SHP77 (cell line): ENCODE measurements around the gene ZNF436.
"Not testable (repeated sequence)": the region's sequence is repeated elsewhere in the genome, so short reads cannot be mapped to it uniquely, and the experiment has no call there.

ENCODE experiments used
- DNase-seq, 2 experiments: peaks; one replicate each; lab custom pipeline; 2025; lab: John Stamatoyannopoulos, UW

Gene ZNF436

GRCh38 chr1:23392125-23392855, 22.7 kb upstream of the ZNF436 start:
- no peak for DNase-seq

DNA sequence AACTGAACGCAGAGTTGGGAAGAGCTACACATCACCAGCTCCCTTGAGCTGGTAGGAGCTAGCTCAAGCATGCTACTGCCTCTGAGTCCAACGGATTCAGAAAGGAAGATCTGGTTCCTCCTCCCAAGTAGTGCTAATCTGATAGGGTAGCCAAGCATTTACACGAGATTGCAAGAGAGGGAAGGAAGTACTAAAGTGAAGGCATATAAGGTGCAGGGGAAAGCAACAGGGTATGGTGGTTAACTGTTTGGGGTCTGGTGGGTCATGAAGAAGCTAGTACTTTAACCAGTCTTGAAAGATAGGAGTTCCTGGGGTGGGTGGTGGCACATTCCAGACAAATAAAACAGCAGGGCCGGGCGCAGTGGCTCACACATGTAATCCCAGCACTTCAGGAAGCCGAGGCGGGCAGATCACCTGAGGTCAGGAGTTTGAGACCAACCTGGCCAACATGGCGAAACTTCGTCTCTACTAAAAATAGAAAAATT, 20.2 kb upstream of the ZNF436 start:
- DNase-seq, result no peak

GRCh38 chr1:23387494-23387893, 17.9 kb upstream of the ZNF436 start:
- no peak for DNase-seq

DNA sequence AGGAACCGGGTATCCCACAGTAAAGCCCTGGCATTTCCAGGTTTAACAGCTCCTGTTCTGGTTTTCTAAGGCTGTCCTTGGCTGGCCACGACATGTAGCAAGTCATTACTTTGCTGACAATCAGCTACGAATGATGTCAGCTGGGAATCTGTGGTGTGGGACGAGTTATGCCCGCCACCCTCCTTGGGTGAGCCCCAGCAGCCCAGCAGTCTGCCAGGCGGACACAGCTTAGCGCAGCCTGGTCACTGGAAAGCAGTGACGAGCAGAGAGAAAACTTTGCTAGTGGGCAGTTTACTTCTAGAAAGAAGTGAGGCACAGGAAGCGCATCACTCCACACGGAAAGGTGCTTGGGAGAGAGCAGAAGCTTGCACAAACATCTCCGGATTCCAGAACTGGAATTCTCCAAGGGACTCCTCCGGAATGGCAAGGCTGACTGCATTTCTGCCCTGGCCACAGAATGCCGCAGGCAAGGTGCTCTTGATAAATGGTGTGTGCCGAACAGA, 15.5 kb upstream of the ZNF436 start:
- no peak for DNase-seq

DNA sequence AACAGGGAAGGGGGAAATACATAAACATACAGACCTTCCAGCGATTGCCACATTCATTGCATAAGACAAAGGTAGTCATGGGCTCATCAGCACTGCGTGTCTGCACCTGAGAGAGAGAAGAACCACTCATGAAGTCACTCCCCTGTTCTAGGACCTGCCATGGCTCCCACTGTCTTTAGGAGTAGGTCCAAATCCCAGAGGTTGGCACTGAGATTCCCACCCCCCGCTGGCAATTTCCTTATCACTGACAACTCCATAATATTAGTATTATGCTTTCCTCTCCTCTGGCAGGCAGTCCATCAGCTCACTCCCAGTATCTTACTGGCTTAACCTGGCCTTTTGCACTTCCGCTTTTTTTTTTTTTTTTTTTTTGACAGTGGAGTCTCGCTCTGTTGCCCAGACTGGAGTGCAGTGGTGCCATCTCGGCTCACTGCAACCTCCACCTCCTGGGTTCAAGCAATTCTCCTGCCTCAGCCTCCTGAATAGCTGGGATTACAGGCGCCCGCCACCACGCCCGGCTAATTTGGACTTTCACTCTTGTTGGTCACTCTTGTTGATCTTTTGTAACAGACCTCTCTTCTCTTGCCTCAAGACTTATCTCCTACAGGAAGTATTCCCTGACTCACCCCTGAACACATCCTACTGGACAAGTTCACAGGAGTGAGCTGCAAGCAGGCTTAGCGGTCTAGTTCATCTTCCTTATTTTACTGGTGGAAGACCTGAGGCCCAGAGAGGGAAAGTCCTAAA, 14.8 kb upstream of the ZNF436 start:
- DNase-seq, result no peak

GRCh38 chr1:23383577-23384311, 14.1 kb upstream of the ZNF436 start:
- no peak for DNase-seq

- no peak for DNase-seq
Measured at GRCh38 chr1:23381233-23381885, 11.7 kb upstream of the ZNF436 start.

DNA sequence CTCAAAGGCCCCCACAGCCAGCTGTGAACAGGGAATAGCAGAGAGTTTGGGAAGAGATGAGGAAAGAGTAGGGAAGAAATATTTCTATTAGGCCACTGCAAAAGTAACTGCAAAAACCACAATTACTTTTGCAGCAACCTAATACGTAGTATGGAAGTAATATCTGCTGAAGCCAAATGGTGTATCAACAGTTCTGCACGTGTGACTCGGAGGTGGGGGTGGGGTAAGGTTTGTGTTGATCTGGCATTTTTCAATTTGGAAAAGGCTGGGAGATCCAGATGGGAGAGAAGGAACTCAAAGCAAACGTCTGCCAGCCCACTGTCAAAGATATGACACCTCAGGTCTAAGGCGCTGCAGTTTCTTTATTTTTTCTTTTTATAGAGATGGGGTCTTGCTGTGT, 11.1 kb upstream of the ZNF436 start:
- no peak for DNase-seq

DNA sequence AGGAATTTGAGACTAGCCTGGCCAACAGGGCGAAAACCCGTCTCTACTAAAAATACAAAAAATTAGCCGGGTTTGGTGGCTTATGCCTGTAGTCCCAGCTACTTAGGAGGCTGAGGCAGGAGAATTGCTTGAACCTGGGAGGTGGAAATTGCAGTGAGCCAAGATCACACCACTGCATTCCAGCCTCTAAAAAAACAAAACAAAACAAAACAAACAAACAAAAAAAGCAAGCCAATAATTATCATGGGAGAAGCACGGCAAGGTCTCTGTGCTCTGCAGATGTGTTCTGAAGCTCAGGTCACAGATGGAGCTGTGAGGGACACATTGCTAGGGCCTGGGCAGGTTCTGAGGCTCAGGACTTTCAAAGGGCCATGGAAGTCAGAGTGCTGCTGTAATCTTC, 10.6 kb upstream of the ZNF436 start:
- not testable (repeated sequence) for DNase-seq

- DNase-seq, result no peak
Measured at GRCh38 chr1:23376890-23377811, 7.5 kb upstream of the ZNF436 start.

DNA sequence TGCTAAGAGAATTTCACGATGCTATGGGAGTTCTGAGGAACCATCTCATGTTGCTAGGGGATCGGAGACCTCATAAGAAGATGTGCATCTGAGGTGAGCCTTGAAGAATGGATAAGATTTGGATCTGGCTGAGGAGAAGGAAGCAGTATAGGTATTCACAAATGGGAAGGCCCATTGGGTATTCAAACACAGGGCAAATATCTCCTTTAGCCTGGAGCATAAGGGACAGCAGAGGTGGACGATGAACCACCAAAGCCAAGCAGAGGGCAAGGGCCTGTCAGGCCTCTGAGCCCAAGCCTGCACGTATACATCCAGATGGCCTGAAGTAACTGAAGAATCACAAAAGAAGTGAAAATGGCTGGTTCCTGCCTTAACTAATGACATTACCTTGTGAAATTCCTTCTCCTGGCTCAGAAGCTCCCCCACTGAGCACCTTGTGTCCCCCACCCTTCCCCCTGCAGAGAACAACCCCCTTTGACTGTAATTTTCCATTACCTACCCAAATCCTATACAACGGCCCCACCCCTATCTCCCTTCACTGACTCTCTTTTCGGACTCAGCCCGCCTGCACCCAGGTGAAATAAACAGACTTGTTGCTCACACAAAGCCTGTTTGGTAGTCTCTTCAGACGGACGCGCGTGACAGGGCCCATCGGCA, 4.6 kb upstream of the ZNF436 start:
- not testable (repeated sequence) for DNase-seq

DNA sequence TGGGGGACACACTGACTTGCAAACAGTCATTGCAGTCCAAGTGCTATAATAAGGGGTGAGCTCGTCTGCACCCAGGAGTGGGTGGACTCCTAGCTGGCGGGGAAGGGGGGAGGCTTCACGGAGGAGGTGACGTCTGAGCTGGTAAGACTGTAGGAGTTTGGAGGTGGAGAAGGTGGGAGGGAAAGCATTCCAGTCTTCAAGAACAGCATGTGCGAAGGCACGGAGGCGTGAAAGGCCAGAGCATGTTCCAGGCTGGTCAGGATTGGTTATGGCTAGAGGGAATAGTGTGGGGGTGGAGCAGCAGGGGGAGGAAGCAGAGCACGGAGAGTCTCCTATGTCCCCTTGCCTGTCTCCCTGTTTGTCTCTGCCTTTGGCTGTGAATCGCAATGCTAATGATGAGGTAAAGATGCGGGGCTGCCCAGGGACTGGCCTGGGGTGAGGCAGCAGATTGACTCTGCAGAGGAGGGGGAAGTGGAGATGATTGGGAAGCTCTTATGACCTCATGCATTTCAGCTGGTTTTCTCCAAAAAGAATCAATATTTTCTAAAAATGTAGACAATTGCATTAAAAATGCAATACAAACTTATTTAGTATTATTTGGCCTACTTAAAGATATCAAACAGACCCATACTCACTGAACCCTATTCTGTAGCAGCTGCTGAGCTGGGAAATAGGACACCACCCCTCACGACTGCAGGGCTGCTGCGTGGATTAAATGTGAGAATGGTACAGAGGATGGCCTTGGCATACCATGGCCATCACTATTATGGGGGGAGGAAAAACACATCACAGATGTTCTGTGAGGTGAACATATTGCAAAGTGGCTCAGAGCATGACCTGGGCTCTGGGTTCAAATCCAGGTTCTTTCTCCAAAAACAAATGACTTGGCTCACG, 2.6 kb upstream of the ZNF436 start:
- no peak for DNase-seq

DNA sequence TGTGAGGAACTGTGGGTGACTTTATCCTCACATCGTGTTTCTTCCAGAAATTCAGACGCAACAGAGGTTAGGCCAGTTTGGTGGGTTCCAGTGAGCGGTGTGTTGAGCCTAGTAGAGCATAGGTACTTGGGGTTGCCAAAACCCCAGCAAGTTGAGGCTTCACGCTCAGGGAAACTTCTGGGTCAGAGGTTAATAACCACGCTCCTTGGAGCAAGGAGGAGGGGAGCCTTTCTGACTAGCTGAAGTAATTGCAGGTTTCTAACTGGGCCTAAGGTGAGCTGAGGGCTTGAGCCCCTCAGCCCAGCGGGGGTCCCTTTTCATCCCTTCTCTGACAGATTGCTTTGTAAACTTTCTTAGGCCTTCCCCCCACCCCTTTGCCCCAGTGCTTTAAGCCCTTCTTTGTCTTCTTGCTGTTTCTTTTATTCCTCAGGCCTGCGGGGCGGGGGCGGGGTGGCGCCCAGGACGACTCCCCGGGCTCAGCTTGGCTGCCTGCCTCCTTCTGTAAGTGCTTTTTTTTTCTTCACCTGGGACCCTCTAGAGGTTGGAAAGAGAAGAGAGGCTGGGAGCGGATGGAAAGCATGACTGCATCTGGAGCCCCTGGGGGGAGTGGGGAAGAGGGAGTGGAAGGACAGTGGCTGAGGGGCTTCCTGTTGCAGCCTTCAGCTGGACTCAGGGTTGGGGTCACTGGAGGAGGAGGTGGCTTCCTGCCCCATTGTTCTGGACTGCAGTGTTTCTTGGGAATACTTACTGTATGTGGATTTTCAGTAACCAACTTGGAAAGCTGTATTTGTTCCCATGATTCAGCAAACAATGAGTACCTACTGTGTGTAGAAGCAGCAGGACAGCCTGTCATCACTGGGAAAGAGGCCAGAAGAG, 1.3 kb upstream of the ZNF436 start:
- no peak for DNase-seq

GRCh38 chr1:23370330-23370708, 683 bp upstream of the ZNF436 start:
- no peak for DNase-seq

DNA sequence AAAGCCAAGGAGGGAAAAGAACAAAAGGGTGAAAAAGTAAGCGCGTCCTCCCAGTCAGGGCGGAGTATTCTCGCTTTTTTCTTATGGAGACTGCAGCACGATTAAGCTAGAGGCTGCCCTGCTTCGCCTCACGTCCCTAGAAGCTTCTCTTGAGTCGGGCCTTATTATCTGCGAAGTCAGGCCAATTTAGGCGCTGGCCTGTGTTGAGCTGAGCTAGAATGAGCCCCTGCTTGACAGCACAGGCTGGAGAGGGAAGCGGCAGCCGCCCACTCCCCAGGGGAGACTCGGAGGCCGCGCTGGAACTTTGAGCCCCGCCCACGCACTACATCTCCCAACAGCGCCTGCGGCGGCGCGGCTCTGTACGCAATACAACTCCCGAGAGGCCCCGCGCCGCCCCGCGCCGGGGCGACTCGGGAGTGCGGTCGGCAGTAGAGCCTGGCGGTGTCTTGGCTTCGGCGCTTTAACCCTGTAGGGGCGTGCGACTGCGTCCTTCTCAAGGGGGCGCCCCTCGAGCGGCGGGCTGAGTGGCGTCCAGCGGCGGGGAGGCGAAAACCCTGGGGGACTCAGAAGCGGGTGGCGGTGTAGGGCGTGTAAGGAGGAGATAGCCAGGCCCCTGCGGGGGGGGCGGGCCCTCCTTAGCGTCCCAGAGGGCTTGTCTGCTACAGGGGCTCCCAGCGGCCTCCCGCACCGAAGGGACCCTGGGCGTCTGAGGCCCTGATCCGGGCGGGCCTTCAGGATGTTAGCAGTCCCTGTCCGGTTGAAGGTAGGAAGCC, 888 bp downstream of the ZNF436 start:
- DNase-seq, result peak; percentile 59 to 92

GRCh38 chr1:23367791-23368561, 1.7 kb downstream of the ZNF436 start:
- DNase-seq, result peak; percentile 96 to 98

GRCh38 chr1:23367451-23367790, 2.2 kb downstream of the ZNF436 start:
- peak in 1 of 2 experiments; percentile 16 for DNase-seq
